ENCODE measurements around the gene UGT1A9. TPM values are rescaled to one million over a fixed set of nuclear protein-coding genes. Genes with fewer than 3 reads are reported as not detected.
"Not testable (repeated sequence)": the region's sequence is repeated elsewhere in the genome, so short reads cannot be mapped to it uniquely, and the experiment has no call there.

The UGT1A9 gene
- total RNA-seq, 1 donor from 2014 or later = not detected

DNA sequence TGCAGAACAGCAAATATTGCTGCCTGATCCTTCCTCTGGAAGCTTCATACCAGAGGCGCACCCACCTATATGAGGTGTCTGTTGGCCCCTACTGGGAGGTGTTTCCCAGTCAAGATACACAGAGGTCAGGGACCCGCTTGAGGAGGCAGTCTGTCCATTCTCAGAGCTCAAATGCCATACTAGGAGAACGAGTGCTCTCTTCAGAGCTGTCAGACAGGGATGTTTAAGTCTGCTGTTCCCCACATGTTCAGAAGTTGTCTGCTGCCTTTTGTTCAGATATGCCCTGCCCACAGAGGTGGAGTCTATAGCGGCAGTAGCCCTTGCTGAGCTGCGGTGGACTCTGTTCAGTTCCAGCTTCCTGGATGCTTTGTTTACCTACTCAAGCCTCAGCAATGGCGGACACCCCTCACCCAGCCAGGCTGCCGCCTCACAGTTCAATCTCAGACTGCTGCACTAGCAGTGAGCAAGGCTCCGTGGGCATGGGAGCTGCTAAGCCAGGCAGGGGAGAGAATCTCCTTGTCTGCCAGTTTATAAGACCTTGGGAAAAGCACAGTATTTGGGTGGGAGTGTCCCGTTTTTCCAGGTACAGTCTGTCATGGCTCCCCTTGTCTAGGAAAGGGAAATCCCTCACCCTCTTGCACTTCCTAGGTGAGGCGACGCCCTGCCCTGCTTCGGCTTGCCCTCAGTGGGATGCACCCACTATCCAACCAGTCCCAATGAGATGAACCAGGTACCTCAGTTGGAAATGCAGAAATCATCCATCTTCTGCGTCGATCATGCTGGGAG, 65.4 kb downstream of the UGT1A9 start:
- not testable (repeated sequence) for H3K9ac ChIP-seq (ENCODE audit: low read depth in 1 of 3, low read length in 3 of 3); H3K36me3 ChIP-seq (ENCODE audit: control insufficient read depth in 3 of 3, insufficient read depth in 3 of 3, low read length in 3 of 3); H3K9me3 ChIP-seq (ENCODE audit: control insufficient read depth in 3 of 3, low read length in 3 of 3); H3K4me3 ChIP-seq (ENCODE audit: low read length in 3 of 3); H3K4me1 ChIP-seq (ENCODE audit: control insufficient read depth in 3 of 3, insufficient read depth in 3 of 3, low read length in 3 of 3); H3K27ac ChIP-seq (ENCODE audit: low read depth, low read length)
- H3K27me3 ChIP-seq (ENCODE audit: control insufficient read depth in 3 of 3, insufficient read depth in 3 of 3, low read length in 3 of 3) = peaks cover 0 to 10% (median 0%) of the 10 kb centered on the region in 3 donors

DNA sequence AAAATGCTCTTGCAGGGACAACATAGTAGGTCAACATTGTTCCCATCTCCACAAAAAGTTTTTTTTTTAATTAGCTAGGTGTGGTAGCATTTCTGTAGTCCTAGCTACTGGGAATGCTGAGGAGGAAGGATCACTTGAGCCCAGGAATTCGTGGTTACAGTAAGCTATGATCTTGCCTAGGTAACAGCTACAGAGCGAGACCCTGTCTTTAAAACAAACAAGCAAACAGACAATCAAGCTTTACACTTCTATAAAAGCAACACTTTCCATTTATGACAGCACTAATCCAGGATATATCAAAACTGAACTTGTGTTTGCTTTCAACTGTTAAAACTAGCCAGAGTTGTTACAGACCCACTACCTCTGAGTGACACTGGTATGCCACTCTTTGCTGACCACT, 69.2 kb downstream of the UGT1A9 start:
- no peaks in the 10 kb centered on the region for H3K4me1 ChIP-seq (ENCODE audit: control insufficient read depth in 3 of 3, insufficient read depth in 3 of 3, low read length in 3 of 3)
- H3K27me3 ChIP-seq (ENCODE audit: control insufficient read depth in 3 of 3, insufficient read depth in 3 of 3, low read length in 3 of 3) = peaks cover 0 to 10% (median 0%) of the 10 kb centered on the region in 3 donors
- H3K36me3 ChIP-seq (ENCODE audit: control insufficient read depth in 3 of 3, insufficient read depth in 3 of 3, low read length in 3 of 3) = no peaks in the 10 kb centered on the region
- no peak overlapping the region for H3K9ac ChIP-seq (ENCODE audit: low read depth in 1 of 3, low read length in 3 of 3)
- no peaks in the 10 kb centered on the region for H3K9me3 ChIP-seq (ENCODE audit: control insufficient read depth in 3 of 3, low read length in 3 of 3)
- H3K4me3 ChIP-seq (ENCODE audit: low read length in 3 of 3) = no peak overlapping the region
- no peak overlapping the region for H3K27ac ChIP-seq (ENCODE audit: low read depth, low read length)

DNA sequence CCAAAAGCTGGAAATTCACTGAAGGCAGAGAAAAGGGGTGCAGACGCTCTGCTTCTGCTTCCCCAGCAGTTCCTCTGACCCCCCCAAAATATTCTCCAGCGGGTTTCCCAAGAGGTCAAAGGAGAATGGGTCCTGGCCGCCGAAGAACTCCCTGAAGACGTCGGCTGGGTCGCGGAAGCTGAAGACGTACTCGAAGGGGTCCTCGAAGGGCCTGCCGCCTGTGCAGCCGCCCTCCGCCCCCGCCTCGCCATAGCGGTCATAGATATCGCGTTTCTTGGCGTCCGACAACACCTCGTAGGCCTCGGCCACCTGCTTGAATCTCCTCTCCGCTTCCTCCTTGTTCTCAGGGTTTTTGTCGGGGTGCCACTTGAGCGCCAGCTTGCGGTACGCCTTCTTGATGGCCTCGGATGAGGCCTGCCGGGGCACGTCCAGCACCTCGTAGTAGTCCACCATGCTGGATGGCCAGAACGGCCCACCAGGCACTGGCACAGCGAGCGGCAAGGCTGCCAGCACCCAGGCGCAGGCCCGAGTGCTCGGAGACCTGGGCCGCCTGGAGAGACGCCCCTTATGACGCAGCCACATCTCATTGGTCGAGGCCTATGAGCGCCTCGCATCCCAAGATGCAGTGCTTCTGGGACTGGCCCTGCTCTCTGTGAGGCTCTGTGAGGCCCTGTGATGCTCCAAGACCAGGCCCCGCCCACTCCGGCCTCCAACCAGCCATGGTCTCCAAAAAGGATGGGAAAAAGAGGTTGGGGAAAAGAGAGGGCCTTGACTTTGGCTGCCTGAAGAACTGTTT, 72.0 kb downstream of the UGT1A9 start:
- Histone ChIP-seq H3K36me3 (ENCODE audit: control insufficient read depth in 3 of 3, insufficient read depth in 3 of 3, low read length in 3 of 3) (no peaks in the 10 kb centered on the region), H3K4me3 (ENCODE audit: low read length in 3 of 3) (no peak overlapping the region), H3K9ac (ENCODE audit: low read depth in 1 of 3, low read length in 3 of 3) (no peak overlapping the region), H3K27me3 (ENCODE audit: control insufficient read depth in 3 of 3, insufficient read depth in 3 of 3, low read length in 3 of 3) (peaks cover 0 to 10% (median 0%) of the 10 kb centered on the region in 3 donors), H3K9me3 (ENCODE audit: control insufficient read depth in 3 of 3, low read length in 3 of 3) (no peaks in the 10 kb centered on the region), H3K4me1 (ENCODE audit: control insufficient read depth in 3 of 3, insufficient read depth in 3 of 3, low read length in 3 of 3) (no peaks in the 10 kb centered on the region), H3K27ac (ENCODE audit: low read depth, low read length) (no peak overlapping the region)

GRCh38 chr2:233745073-233745755, 73.5 kb downstream of the UGT1A9 start:
- Histone ChIP-seq H3K4me1 (ENCODE audit: control insufficient read depth in 3 of 3, insufficient read depth in 3 of 3, low read length in 3 of 3) (no peaks in the 10 kb centered on the region), H3K4me3 (ENCODE audit: low read length in 3 of 3) (no peak overlapping the region), H3K9me3 (ENCODE audit: control insufficient read depth in 3 of 3, low read length in 3 of 3) (no peaks in the 10 kb centered on the region), H3K27me3 (ENCODE audit: control insufficient read depth in 3 of 3, insufficient read depth in 3 of 3, low read length in 3 of 3) (peaks cover 0 to 10% (median 0%) of the 10 kb centered on the region in 3 donors), H3K9ac (ENCODE audit: low read depth in 1 of 3, low read length in 3 of 3) (no peak overlapping the region), H3K27ac (ENCODE audit: low read depth, low read length) (no peak overlapping the region), H3K36me3 (ENCODE audit: control insufficient read depth in 3 of 3, insufficient read depth in 3 of 3, low read length in 3 of 3) (no peaks in the 10 kb centered on the region)

GRCh38 chr2:233745838-233746237, 74.1 kb downstream of the UGT1A9 start:
- not testable (repeated sequence) for H3K4me3 ChIP-seq (ENCODE audit: low read length in 3 of 3); H3K4me1 ChIP-seq (ENCODE audit: control insufficient read depth in 3 of 3, insufficient read depth in 3 of 3, low read length in 3 of 3); H3K27ac ChIP-seq (ENCODE audit: low read depth, low read length); H3K36me3 ChIP-seq (ENCODE audit: control insufficient read depth in 3 of 3, insufficient read depth in 3 of 3, low read length in 3 of 3); H3K9me3 ChIP-seq (ENCODE audit: control insufficient read depth in 3 of 3, low read length in 3 of 3); H3K9ac ChIP-seq (ENCODE audit: low read depth in 1 of 3, low read length in 3 of 3)
- H3K27me3 ChIP-seq (ENCODE audit: control insufficient read depth in 3 of 3, insufficient read depth in 3 of 3, low read length in 3 of 3) = peaks cover 0 to 10% (median 0%) of the 10 kb centered on the region in 3 donors

GRCh38 chr2:233746475-233747282, 75.0 kb downstream of the UGT1A9 start:
- H3K4me1 ChIP-seq (ENCODE audit: control insufficient read depth in 3 of 3, insufficient read depth in 3 of 3, low read length in 3 of 3) = no peaks in the 10 kb centered on the region
- no peak overlapping the region for H3K27ac ChIP-seq (ENCODE audit: low read depth, low read length)
- peaks cover 0 to 3% (median 0%) of the 10 kb centered on the region in 3 donors for H3K27me3 ChIP-seq (ENCODE audit: control insufficient read depth in 3 of 3, insufficient read depth in 3 of 3, low read length in 3 of 3)
- no peaks in the 10 kb centered on the region for H3K9me3 ChIP-seq (ENCODE audit: control insufficient read depth in 3 of 3, low read length in 3 of 3)
- H3K4me3 ChIP-seq (ENCODE audit: low read length in 3 of 3) = no peak overlapping the region
- no peaks in the 10 kb centered on the region for H3K36me3 ChIP-seq (ENCODE audit: control insufficient read depth in 3 of 3, insufficient read depth in 3 of 3, low read length in 3 of 3)
- H3K9ac ChIP-seq (ENCODE audit: low read depth in 1 of 3, low read length in 3 of 3) = no peak overlapping the region

- Histone ChIP-seq H3K36me3 (ENCODE audit: control insufficient read depth in 3 of 3, insufficient read depth in 3 of 3, low read length in 3 of 3) (no peaks in the 10 kb centered on the region), H3K27ac (ENCODE audit: low read depth, low read length) (no peak overlapping the region), H3K9ac (ENCODE audit: low read depth in 1 of 3, low read length in 3 of 3) (no peak overlapping the region), H3K9me3 (ENCODE audit: control insufficient read depth in 3 of 3, low read length in 3 of 3) (no peaks in the 10 kb centered on the region), H3K4me3 (ENCODE audit: low read length in 3 of 3) (no peak overlapping the region), H3K27me3 (ENCODE audit: control insufficient read depth in 3 of 3, insufficient read depth in 3 of 3, low read length in 3 of 3) (no peaks in the 10 kb centered on the region), H3K4me1 (ENCODE audit: control insufficient read depth in 3 of 3, insufficient read depth in 3 of 3, low read length in 3 of 3) (no peaks in the 10 kb centered on the region)
Observed at GRCh38 chr2:233747283-233747544, 75.5 kb downstream of the UGT1A9 start.

GRCh38 chr2:233750689-233751088, 79.0 kb downstream of the UGT1A9 start:
- H3K9ac ChIP-seq (ENCODE audit: low read depth in 1 of 3, low read length in 3 of 3); H3K27ac ChIP-seq (ENCODE audit: low read depth, low read length); H3K4me3 ChIP-seq (ENCODE audit: low read length in 3 of 3); H3K36me3 ChIP-seq (ENCODE audit: control insufficient read depth in 3 of 3, insufficient read depth in 3 of 3, low read length in 3 of 3); H3K9me3 ChIP-seq (ENCODE audit: control insufficient read depth in 3 of 3, low read length in 3 of 3); H3K27me3 ChIP-seq (ENCODE audit: control insufficient read depth in 3 of 3, insufficient read depth in 3 of 3, low read length in 3 of 3); H3K4me1 ChIP-seq (ENCODE audit: control insufficient read depth in 3 of 3, insufficient read depth in 3 of 3, low read length in 3 of 3): not testable (repeated sequence)

GRCh38 chr2:233751212-233752009, 79.7 kb downstream of the UGT1A9 start:
- H3K4me3 ChIP-seq (ENCODE audit: low read length in 3 of 3); H3K9me3 ChIP-seq (ENCODE audit: control insufficient read depth in 3 of 3, low read length in 3 of 3); H3K36me3 ChIP-seq (ENCODE audit: control insufficient read depth in 3 of 3, insufficient read depth in 3 of 3, low read length in 3 of 3); H3K4me1 ChIP-seq (ENCODE audit: control insufficient read depth in 3 of 3, insufficient read depth in 3 of 3, low read length in 3 of 3); H3K27me3 ChIP-seq (ENCODE audit: control insufficient read depth in 3 of 3, insufficient read depth in 3 of 3, low read length in 3 of 3); H3K9ac ChIP-seq (ENCODE audit: low read depth in 1 of 3, low read length in 3 of 3); H3K27ac ChIP-seq (ENCODE audit: low read depth, low read length): not testable (repeated sequence)
